HG03432 (cell line): ENCODE results near the gene MAP3K7.
"Not testable (repeated sequence)": the region's sequence is repeated elsewhere in the genome, so short reads cannot be mapped to it uniquely, and the experiment has no call there.

Experiments
- ATAC-seq: cut with Tn5 transposase; IDR thresholded peaks from one replicate; pipeline ENCODE4 v1.9.1; 2021; ENCODE audit warnings: mild to moderate bottlenecking, moderate library complexity; ENCODE audit not compliant: unreplicated experiment

The MAP3K7 gene

DNA sequence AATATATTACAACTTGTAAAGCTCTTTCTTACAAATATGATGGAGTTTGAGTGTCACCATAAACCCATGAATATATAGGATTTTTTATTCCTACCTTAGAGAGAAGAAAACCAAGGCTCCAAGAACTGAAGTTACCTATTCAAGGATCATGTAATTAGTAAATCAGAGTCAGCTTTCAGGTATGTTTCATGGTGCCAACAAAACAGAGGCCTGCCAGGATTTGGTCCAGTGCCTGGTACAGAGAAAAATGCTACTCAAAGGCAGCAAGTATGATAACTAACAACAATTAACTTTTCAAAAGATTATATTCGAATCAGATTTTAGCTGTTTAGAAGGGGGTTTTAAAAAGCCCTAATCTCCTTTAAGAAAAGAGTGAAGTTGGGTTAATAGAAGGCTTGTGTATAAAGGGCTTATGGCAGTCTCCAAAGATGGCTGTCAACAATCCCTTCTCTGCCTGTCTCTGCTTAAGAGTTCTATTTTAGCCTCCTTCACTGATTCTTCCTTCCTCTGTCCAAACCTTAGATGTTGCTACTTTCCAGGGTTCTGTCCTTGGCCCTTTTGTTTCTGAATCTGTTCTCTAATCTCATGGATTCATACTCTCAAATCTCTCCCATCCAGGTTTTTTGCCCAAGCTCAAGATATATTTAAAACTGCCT is 7.8 kb downstream of the MAP3K7 start:
- ATAC-seq = no peak

- no peak for ATAC-seq
Observed at GRCh38 chr6:90575267-90575666, 11.6 kb downstream of the MAP3K7 start.

GRCh38 chr6:90574610-90575009 is 12.3 kb downstream of the MAP3K7 start:
- ATAC-seq = no peak

GRCh38 chr6:90573624-90574023 is 13.2 kb downstream of the MAP3K7 start:
- no peak for ATAC-seq

GRCh38 chr6:90572856-90573255 is 14.0 kb downstream of the MAP3K7 start:
- ATAC-seq = no peak

DNA sequence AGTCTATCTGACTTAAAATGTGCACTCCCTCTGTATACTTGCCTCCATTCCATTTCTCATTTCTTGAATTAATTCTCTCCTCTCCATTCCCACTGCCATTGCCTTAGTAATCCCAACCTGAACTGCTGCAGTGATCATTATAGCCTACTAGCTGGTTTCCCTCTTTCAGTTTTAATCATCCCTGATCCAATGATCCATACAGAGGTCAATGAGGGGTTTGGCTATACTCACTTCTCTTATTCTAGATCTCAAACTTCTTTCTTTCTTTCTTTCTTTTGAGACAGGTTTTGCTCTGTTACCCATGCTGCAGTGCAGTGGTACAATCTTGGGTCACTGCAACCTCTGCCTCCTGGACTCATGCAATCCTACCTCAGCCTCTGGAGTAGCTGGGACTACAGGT is 17.6 kb downstream of the MAP3K7 start:
- no peak for ATAC-seq

DNA sequence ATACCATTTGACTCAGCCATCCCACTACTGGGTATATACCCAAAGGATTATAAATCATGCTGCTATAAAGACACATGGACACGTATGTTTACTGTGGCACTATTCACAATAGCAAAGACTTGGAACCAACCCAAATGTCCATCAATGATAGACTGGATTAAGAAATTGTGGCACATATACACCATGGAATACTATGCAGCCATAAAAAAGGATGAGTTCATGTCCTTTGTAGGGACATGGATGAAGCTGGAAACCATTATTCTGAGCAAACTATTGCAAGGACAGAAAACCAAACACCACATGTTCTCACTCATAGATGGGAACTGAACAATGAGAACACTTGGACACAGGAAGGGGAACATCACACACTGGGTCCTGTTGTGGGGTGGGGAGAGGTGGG is 19.2 kb downstream of the MAP3K7 start:
- ATAC-seq = not testable (repeated sequence)

DNA sequence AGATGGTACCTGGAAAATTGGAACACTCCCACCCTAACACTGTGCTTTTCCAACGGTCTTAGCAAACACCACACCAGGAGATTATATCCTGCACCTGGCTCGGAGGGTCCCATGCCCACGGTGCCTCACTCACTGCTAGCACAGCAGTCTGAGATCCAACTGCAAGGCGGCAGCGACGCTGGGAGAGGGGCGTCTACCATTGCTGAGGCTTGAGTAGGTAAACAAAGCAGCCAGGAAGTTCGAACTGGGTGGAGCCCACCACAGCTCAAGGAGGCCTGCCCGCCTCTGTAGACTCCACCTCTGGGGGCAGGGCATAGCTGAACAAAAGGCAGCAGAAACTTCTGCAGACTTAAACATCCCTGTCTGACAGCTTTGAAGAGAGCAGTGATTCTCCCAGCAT is 24.5 kb downstream of the MAP3K7 start:
- ATAC-seq = not testable (repeated sequence)

DNA sequence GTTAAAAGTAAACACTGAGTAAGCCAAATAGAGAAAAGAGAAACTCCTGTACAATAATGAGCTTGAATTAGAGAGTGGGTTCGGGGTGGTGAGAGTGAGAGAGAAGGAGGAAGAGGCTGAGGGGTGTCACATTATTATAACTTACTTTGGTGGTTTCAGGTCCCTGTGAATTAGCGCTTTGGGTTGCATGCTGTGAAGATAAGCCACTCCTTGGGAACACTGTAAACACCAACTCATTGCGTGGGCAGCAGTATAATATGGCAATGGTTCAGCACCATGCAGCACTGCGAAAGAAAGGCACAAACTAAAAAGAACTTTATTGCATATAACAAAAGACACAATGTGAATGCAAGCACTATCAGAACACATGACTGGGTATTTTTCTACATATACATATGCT is 26.9 kb downstream of the MAP3K7 start:
- no peak for ATAC-seq

- ATAC-seq = no peak
Observed at GRCh38 chr6:90557006-90557405, 29.9 kb downstream of the MAP3K7 start.

DNA sequence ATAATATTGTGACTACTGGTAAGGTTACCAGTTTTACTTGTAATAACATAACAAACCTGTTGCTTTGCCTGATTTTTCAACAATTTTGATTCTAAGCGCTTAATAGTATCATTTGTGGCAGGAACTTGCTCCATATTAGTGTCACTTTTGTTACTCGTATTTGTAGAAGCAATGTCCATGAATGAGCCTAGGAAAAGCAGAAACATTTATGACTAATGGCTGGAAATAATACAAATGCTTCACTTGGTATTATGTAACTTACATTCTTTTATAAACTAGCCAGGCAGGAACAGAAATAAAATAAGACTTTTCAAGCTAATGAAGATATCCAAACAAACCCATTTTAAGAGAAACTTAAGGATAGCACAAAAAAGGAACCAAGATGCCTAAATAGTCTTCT is 38.9 kb downstream of the MAP3K7 start:
- no peak for ATAC-seq

GRCh38 chr6:90547079-90547478 is 39.8 kb downstream of the MAP3K7 start:
- ATAC-seq = no peak

DNA sequence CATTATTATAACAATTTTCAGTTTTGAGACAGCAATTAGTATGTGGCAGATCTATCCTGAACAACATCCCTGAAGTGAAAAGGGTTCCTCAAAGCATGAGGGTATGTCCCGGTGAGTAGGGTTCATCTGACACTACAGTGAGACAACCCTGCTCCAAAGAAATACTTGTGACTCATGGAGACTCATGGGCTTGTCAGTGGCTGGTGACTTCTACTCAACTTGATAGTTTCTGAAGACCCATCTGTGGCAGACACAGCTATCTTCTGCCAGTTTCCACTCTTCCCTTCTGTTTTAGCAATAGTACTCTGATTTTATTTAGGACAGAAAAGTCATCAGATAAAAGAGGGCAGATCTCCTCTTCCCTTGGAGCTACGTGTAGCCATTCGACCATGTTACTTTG is 41.4 kb downstream of the MAP3K7 start:
- no peak for ATAC-seq

DNA sequence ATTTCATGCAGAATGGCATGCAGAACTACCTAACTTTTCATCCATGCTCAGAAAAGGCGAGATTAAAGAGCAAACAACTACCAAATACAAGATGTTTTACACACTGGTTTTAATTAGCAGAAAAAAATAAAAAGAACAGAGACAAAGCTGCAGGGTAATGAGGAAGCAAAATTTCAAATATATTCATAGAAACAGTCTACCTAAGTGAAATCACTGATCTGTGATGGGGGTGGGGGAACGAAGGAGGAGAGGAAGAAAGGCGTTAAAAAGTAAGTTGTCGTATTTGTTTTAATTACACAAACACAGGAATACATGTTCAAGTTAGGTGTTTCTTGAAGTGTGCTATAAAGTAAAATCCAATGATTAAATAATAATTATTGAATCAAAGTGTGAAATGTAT is 42.1 kb downstream of the MAP3K7 start:
- ATAC-seq = no peak

- no peak for ATAC-seq
Observed at GRCh38 chr6:90544081-90544480, 42.8 kb downstream of the MAP3K7 start.

- no peak for ATAC-seq
Observed at GRCh38 chr6:90541221-90541620, 45.7 kb downstream of the MAP3K7 start.

GRCh38 chr6:90538278-90539046 is 48.4 kb downstream of the MAP3K7 start:
- no peak for ATAC-seq

GRCh38 chr6:90537723-90538258 is 49.1 kb downstream of the MAP3K7 start:
- peak; percentile 85 for ATAC-seq

GRCh38 chr6:90537027-90537426 is 49.8 kb downstream of the MAP3K7 start:
- ATAC-seq = no peak

DNA sequence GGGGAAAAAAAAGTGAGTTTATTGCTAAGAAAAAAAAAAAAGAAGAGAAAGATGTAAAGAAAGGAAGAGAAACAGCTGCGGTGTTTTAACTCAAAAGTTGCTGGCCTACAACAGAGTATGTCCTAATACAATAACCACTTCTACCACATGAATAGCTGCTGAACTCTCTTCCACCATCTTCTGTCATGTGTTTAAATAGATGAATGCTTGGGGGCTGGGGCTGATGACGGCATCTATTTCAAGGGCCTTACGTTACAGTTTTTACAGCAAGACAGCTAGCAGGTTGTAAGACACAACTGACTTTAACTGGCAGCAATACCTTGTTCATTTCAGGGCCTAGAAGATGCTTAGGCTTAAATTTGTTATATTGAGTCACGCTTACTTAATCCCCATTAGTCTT is 50.4 kb downstream of the MAP3K7 start:
- no peak for ATAC-seq

DNA sequence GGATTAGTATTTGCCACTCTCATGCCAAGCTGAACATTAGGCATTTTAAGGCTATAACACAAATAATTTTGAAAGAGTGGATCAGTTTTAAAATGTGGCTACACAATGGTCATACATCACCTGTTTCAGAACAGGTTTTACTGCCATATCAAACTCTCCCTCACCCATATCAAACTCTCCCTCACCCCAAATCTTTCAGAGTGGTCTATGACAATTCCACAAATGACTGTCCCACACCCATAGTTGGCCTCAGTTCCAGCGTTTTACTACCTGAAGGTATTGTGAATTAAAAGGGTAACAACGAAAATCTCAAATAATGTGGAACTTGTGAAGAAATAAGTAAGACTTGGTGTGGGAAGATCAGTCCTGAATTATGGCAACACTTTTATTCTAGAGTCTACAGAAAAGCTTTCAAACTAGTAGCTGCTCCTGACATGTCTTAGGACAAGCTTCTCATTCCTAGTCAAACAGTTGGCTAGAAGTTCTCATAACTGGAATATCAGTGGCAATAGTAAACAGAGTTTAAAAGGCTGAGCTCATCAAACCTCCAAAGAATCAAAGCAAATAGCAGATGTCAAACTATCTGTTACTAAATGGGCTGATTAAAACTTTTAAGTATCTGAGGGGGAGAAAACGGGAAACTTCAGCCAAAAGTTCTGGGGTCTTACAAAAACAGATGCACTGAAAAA is 52.4 kb downstream of the MAP3K7 start:
- no peak for ATAC-seq
